ENCODE results near the gene ZFYVE28.

The ZFYVE28 gene

DNA sequence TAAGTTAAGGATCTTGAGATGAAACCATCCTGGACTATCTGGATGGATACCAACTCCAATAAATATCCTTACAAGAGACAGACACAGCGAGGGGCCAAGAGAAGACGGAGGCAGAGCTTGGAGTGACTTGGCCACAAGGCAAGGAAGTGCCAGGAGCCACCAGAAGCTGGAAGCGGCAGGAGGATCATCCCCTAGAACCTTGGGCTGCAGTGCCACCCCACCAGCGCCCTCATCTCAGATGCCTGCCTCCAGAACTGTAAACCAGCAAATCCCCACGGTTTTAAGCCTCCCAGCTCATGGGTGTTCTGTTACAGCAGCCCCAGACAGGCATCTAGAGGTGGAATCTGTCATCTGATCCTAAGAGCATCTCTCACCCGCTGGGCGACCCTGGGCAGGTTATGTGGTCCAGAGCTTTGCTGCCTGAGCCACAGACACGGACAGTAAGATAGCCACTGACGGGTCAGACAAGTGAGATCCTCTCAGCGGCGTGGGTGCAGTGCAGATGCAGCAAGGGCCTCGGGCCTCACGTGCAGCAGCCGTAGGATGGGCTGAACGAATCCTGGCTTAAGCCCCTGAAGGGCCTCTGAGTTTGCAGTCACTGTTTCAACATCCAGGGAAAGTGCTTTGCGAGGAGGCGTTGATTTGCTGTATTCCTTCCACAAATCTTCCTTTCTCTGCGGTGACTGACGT, 131.4 kb downstream of the ZFYVE28 start:
- DNase-seq (ENCODE audit: low read depth) = no peak
- TF ChIP-seq, protein P1, sequence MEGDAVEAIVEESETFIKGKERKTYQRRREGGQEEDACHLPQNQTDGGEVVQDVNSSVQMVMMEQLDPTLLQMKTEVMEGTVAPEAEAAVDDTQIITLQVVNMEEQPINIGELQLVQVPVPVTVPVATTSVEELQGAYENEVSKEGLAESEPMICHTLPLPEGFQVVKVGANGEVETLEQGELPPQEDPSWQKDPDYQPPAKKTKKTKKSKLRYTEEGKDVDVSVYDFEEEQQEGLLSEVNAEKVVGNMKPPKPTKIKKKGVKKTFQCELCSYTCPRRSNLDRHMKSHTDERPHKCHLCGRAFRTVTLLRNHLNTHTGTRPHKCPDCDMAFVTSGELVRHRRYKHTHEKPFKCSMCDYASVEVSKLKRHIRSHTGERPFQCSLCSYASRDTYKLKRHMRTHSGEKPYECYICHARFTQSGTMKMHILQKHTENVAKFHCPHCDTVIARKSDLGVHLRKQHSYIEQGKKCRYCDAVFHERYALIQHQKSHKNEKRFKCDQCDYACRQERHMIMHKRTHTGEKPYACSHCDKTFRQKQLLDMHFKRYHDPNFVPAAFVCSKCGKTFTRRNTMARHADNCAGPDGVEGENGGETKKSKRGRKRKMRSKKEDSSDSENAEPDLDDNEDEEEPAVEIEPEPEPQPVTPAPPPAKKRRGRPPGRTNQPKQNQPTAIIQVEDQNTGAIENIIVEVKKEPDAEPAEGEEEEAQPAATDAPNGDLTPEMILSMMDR (IDR thresholded peaks at IDR 0.05; ENCODE audit: insufficient read depth, low read depth, low read length, missing control alignments) = no peak
- H3K4me3 ChIP-seq (ENCODE audit: low read length) = no peak overlapping the region

DNA sequence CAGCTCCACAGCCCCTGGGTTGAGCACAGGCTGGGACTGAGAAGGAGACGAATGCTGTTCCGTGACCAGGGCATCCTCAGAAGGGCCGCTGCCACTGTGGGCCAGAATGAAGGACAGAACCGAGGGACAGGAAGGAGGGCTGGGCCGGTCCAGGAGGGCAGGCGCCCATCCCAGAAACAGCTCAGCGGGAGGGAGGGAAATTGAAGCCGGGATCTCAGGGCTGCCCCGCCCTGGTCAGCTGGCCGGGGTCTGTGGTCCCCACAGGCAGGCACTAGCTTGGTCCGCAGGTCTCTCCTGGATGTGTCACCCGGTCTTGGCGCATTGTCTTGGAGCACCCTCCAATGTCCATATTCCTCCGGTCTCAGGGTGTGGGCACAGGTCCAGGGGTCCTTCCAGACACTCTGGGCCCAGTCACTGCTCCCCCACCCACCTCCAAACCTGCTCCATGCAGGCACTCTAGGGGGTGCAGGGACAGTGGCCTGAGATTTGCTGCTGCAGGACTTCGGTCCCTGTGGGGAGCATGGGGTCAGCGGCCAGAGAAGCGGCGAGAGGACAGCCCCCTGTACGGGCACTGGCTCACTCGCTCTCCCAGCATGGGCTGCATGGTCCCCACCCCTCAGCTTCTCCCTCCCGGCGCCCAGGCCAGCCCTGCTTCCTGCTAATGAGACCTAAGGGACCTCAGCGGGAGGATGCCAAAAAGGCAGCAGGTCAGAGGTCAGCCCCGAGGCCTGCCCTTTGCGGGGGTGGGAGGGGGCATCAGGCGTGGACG, 132.6 kb downstream of the ZFYVE28 start:
- no peak for DNase-seq (ENCODE audit: low read depth)
- TF ChIP-seq, protein P1 (IDR thresholded peaks at IDR 0.05; ENCODE audit: insufficient read depth, low read depth, low read length, missing control alignments) = no peak

DNA sequence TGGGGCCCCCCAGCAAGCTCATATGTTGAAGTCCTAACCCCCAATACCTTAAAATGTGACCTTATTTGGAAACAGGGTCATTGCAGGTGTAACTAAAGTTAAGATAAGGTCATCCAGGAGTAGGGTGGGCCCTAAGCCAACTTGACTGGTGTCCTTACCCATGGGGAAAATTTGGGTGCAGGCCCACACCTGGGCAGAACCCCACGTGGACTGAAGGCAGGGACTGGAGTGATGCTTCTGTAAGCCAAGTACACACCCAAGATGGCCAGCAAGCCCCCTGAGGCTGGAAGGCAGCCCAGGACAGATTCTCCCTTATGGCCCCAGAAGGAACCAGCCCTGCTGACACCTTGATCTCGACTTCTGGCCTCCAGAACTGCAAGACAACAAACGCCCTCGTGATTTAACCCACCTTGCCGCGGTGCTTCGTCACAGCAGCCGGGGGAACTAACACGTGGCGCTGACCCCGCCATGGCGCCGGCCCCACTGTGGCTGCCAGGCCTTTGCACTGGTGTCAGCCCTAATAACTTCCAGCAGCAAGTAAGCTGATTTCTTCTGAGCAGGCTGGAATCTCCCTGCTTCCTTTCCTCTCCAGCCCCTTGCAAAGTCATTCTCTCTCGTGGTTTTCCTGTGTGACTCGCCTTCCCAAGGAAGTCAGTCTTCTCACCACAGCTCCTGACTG, 133.4 kb downstream of the ZFYVE28 start:
- no peak for DNase-seq (ENCODE audit: low read depth)
- TF ChIP-seq, protein P1 (IDR thresholded peaks at IDR 0.05; ENCODE audit: insufficient read depth, low read depth, low read length, missing control alignments) = no peak
- no peak overlapping the region for H3K4me3 ChIP-seq (ENCODE audit: low read length)

More for the DNA sequence above, 132.6 kb downstream of the ZFYVE28 start:
- no peak overlapping the region for H3K4me3 ChIP-seq (ENCODE audit: low read length)

DNA sequence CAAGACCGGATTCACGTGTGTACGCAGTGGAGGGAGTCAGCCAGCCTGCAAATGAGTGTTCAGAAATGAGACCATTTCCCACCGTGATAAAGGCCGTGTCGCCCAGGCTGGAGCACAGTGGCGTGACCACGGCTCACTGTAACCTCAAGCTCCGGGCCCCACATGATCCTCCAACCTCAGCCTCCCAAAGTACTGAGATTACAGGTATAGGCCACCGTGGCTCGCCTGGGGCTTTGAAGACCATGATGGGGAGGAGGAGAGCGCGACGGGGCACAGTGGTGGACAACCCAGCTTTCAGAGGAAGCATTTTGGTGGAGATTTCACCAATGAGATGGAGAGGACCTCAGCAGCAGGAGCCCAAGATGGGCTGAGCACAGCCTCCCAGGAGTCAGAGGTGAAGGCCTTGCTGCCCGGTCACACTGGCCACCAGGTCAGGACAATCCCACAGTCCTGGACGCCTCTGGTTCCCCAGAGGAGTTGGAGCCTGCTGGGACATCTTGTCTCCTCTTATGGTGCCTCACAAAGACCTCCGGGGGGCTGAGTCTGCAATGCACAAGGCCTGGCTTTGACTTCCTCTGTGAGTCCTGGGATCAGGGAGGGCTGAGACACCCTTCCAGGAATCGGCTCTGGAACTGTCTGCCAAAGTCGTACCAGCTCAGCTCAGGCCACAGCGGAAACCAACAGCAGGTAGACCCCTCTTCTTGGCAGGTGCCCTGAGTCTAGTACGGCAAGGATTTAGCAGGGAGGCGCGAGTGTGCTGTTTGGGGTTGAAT, 134.1 kb downstream of the ZFYVE28 start:
- TF ChIP-seq, protein P1 (IDR thresholded peaks at IDR 0.05; ENCODE audit: insufficient read depth, low read depth, low read length, missing control alignments) = no peak
- no peak overlapping the region for H3K4me3 ChIP-seq (ENCODE audit: low read length)
- DNase-seq (ENCODE audit: low read depth) = no peak

DNA sequence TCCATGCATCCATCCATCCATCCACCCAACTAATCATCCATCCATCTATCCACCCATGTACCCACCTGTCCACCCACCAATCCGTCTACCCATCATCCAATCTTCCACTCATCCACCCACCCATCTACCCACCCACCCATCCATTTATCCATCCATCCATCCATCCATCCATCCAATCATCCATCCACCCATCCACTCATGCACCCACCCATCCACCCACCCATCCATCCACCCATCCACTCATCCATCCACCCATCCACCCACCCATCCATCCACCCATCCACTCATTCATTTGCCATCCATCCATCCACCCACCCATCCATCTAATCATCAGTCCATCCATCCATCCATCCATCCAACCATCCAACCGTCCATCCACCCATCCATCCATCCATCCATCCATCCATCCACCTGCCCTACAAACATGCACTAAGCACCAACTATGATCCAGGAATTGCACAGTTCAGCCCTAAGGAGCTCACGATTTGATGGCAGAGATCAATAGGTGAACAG, 135.2 kb downstream of the ZFYVE28 start:
- DNase-seq (ENCODE audit: low read depth) = no peak
- no peak overlapping the region for H3K4me3 ChIP-seq (ENCODE audit: low read length)
- TF ChIP-seq, protein P1 (IDR thresholded peaks at IDR 0.05; ENCODE audit: insufficient read depth, low read depth, low read length, missing control alignments) = no peak

DNA sequence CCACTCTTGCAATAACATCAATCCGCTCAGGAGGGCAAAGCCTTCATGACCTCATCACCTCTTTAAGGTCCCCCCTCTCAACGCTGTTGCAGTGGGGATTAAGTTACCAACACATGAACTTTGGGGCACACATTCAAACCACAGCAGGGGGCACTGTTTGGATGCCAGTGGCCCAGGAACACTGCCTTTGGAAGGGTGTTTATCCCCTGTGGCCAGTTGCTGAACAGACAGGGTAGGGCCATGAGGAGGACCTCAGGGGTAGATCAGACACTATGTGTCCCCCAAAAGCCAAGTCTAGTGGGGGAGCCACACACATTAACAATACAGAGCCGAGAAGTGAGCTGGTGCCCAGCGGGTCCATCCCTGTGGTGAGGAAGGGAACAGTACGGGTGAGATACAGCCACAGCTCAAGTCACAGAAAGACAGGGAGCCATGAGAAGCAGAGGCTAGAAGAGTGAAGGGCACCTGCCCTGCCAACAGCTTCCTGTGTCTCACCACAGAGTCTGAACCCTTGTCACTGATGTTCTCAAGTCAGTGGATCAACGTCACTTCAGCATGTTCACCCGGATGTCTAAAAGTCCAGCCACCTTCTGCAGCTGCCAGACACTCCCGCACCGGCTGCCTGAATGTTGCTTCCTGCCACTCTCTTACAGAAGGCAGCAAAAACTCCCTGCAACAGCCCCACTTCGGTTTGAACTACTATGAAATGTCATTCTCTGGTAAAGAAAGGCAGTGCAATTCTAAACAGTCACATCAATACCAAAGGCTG, 136.7 kb downstream of the ZFYVE28 start:
- TF ChIP-seq, protein P1 (IDR thresholded peaks at IDR 0.05; ENCODE audit: insufficient read depth, low read depth, low read length, missing control alignments) = no peak
- H3K4me3 ChIP-seq (ENCODE audit: low read length) = no peak overlapping the region
- no peak for DNase-seq (ENCODE audit: low read depth)
